ENCODE data around the gene HARS1. TPM values are rescaled to one million over a fixed set of nuclear protein-coding genes. Genes with fewer than 3 reads are reported as not detected.

HARS1 gene
- total and polyA plus RNA-seq, 8 donors, result 36.2 to 82.8 (median 72.9) TPM

- ATAC-seq (peak; percentile 53), DNase-seq (peak in 2 of 4 donors; percentile 79 to 89)
- TF ChIP-seq CTCF (IDR thresholded peaks at IDR 0.05), result no peak
- Histone ChIP-seq H3K9me3 (peaks cover 0 to 4% of the 10 kb centered on the region in 2 donors), H3K27me3 (no peaks in the 10 kb centered on the region), H3K36me3 (no peaks in the 10 kb centered on the region), H3K4me1 (peaks cover 4 to 61% of the 10 kb centered on the region in 2 donors), H3K27ac (peak within 1 kb of the TSS; percentile 82 to 94), H3K4me3 (peak within 1 kb of the TSS; percentile 40 to 64)
- intact Hi-C loops (cut with DNase I), result loop anchor here in 1 of 2 donors (10.0 kb wide), 1 partner anchor 58 kb away; no protein-coding TSS in a partner anchor
Measured at GRCh38 chr5:140633021-140633471, 58.1 kb downstream of the HARS1 start, which contains the start of gene CD14. Gene CD14, minus strand, starts transcription at chr5:140633175. Its CDS starts 104 bp downstream, at chr5:140633071.

- Histone ChIP-seq H3K36me3 (no peaks in the 10 kb centered on the region), H3K27ac (peak overlapping the region; percentile 82 to 94), H3K27me3 (no peaks in the 10 kb centered on the region), H3K4me3 (peak overlapping the region; percentile 40 to 64), H3K9me3 (peaks cover 0 to 5% of the 10 kb centered on the region in 2 donors), H3K4me1 (peaks cover 4 to 55% of the 10 kb centered on the region in 2 donors)
- ATAC-seq, result peak; percentile 70
- intact Hi-C loops (cut with DNase I), result loop anchor here in 1 of 2 donors (10.0 kb wide), 1 partner anchor 58 kb away; no protein-coding TSS in a partner anchor
- peak in 2 of 4 donors; percentile 71 to 91 for DNase-seq
- no peak for TF ChIP-seq CTCF (IDR thresholded peaks at IDR 0.05)
Measured at GRCh38 chr5:140632366-140633020, 58.7 kb downstream of the HARS1 start.

GRCh38 chr5:140631831-140632365, 59.3 kb downstream of the HARS1 start:
- ATAC-seq, result peak; percentile 71
- H3K4me3 ChIP-seq, result peak overlapping the region; percentile 40 to 64
- peak overlapping the region; percentile 82 to 94 for H3K27ac ChIP-seq
- no peak for TF ChIP-seq CTCF (IDR thresholded peaks at IDR 0.05)
- intact Hi-C loops (cut with DNase I), result loop anchor here in 1 of 2 donors (10.0 kb wide), 1 partner anchor 57 kb away; no protein-coding TSS in a partner anchor
- no peaks in the 10 kb centered on the region for H3K36me3 ChIP-seq
- no peaks in the 10 kb centered on the region for H3K27me3 ChIP-seq
- peaks cover 4 to 54% of the 10 kb centered on the region in 2 donors for H3K4me1 ChIP-seq
- H3K9me3 ChIP-seq, result peaks cover 0 to 5% of the 10 kb centered on the region in 2 donors
- peak in 1 of 4 donors; percentile 86 for DNase-seq

- no peak for DNase-seq
- no peak for ATAC-seq
- Histone ChIP-seq H3K9me3 (peaks cover 0 to 5% of the 10 kb centered on the region in 2 donors), H3K27ac (peak overlapping the region; percentile 82 to 94), H3K4me1 (peaks cover 4 to 54% of the 10 kb centered on the region in 2 donors), H3K27me3 (no peaks in the 10 kb centered on the region), H3K4me3 (peak overlapping the region; percentile 40 to 64), H3K36me3 (no peaks in the 10 kb centered on the region)
- intact Hi-C loops (cut with DNase I), result loop anchor here in 1 of 2 donors (10.0 kb wide), 1 partner anchor 56 kb away; no protein-coding TSS in a partner anchor
- no peak for TF ChIP-seq CTCF (IDR thresholded peaks at IDR 0.05)
Measured at GRCh38 chr5:140631036-140631417, 60.1 kb downstream of the HARS1 start.

Data from left lung (tissue), 10 donors.